ENCODE results near the gene RPL35.

RPL35 gene

DNA sequence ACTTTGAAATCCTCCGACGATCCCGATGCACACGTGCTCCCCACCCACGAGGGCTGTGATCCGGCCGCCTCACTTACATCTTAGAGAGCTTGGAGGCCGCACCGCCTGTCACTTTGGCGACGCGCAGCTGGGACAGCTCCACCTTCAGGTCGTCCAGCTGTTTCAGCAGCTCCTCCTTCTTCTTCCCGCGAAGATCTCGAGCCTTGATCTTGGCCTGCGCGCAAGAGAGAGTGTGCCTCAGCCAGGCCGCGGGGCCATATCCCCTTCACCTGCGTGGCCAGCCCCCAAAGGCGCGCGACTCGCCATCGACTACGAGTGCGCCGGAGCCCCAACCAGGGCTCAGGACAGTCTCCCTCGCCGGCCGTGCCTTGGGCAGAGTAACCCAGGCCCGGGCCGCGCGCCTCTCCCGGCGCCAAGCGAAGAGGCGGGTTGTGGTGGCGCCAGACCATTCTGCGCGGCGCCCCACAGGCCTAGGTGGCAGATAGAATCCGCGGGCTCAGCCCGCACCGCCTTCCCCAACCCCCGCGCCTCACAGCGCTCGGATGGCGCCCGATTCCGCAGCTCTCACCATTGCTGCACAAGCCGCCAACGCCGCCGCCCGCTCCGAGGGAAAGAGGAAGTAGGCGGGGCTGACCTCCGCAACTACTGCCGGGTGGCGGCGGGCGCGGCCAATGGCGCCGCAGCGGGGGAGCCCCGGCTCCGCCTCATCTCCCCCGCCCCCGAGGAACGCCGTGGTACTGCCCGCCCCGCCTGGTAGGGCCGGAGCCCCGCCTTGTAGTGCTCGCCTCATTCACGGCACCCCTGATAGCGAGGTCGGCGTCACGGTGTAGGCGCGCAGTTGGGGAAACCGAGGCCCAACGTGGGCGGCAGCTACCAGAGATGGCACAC, at the start of gene RPL35, which contains the start of gene ARPC5L:
TSS of gene RPL35 (minus strand) at position 616 of the 888 bp plus-strand sequence. CDS start at position 571, 45 bp downstream.
TSS of gene ARPC5L (plus strand) at position 789 of the 888 bp plus-strand sequence. CDS start 7,161 bp downstream, outside the sequence.
- peak; percentile 94 for DNase-seq

DNA sequence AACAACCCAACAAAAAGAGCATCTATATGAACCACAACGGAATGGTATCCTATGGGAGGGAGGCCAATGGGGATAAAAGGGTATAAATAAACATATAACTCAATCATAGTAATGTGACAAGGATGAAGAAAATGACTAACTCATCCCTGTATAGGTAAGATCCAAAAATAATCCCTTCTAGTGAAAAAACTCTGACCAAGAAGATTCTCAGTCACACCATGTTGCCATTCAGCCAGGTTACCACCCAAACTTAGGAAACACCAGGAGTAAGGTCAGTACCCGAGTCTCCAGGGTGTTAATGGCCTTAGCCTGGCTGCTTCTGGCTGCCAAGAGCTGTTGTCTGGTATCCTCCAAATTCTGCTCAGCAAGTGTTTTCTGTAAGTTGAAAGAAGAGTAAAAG, 46.3 kb upstream of the RPL35 start:
- no peak for DNase-seq

DNA sequence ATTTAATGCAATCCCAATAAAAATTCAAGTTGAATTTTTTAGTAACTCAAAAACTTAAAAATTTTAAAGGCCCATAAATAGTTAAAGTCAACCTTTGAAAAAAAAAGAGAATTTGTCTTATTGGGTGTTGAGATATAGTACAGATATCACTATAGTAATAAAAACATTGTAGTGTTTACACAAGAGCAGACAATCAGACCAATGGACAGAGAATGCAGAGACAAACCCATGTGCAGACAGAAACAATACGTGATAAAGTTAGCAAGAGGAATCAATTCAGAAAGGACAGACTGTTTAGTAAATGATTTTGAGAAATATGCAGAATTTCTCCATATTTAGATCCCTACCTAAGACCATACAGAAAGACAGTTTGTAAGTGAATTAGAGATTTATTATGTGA, 45.2 kb upstream of the RPL35 start:
- DNase-seq: no peak

DNA sequence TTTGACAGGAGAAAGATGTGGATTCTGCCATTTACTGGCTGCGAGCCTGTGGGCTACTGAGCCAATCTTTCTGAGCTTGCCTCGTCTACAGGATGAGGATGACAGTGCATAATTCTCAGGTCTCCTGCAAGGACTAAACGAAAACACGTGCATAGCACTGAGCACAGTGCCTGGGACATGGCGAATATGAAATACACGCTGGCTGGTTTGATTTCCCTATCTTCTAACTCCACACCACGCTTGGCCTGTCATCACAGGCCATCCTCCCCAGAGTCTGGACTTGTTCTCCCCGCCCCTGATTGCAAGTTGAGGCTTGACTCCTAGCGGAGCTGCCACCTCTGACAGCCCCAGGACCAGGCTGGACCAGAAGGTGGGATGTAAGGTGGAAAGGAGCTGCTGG, 38.1 kb upstream of the RPL35 start:
- DNase-seq: no peak

GRCh38 chr9:124897570-124898460, 36.1 kb upstream of the RPL35 start:
- DNase-seq: no peak

DNA sequence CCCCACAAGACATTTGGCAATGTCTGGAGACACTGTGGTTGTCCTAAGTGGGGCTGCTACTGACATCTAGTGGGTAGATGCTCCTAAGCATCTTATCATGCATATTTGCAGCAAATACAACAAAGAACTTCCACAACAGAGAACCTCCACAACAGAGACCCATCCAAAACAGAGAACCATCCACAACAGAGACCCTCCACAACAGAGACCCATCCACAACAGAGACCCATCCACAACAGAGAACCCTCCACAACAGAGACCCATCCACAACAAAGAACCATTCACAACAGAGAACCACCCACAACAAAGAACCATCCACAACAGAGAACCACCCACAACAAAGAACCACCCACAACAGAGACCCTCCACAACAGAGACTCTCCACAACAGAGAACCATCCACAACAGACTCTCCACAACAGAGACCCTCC, 33.0 kb upstream of the RPL35 start:
- DNase-seq: peak; percentile 13

- DNase-seq: no peak
Measured at GRCh38 chr9:124894035-124894740, 32.4 kb upstream of the RPL35 start.

- DNase-seq: no peak
Measured at GRCh38 chr9:124890179-124890578, 28.4 kb upstream of the RPL35 start.

DNA sequence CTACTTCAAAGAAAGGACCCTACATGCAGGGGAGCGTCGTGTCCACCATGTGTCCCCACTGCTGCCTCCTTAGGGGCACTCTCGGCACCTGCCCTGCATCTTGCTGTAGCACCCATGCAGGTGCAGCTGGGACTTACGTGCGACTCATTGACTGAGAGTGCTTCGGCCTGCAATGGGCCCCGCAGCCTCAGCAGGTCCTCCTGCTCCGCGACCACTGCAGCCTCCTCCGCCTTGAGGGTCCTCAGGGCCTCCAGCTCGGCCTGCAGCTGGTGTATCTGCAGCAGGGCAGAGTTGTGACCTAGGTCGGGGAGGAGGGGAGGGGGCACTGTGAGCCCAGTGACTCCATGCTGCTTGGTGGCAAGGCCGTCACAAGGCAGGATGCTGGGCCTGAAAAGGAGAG, 27.2 kb upstream of the RPL35 start:
- no peak for DNase-seq

DNA sequence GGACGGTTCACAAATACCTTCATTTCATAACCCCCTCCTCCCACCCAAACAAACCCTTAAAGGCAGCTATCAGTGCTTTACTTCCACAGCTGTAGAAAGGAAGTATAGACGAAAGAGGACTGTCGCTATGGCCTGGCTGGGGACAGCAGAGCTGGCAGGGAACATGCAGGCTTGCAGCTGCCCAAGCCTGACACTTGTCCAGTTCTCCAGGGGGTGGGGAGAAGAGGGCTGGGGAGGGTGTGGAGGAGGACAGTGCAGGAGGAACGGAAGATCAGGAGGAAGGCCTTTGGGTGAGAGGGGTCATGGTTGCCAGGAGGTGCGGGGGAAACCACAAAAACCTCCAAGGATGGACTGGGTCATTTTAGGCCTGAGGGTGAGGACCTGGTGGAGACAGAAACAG, 26.1 kb upstream of the RPL35 start:
- no peak for DNase-seq

DNA sequence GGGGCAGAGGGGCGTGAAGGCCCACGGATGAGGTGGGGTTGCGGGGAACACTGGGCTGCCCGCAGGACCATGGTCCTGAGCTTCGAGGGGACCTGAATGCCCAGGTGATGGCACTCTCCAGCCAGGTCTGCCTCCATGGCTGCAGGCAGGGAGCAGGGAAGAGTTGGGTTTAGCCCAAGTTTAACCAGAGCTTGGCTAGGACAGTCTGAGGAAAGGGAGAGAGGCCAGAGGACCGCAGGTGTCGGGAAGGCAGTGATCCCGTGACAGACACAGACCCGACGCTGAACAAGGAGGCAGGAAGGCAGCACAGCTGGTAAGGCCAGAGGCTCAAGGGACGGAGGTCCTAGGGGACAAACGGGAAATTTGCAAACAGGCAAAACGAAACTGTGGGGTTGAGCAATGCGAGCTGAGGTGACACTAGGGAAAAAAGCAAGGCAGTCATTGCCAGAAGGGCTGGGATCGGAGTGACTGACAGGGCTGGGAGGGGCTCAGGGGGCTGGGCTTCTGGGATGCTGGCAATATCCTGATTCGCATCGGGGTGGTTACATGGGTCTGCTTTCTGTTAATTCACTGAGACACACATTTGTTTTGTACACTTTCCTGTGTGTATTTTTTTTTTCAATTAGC, 25.2 kb upstream of the RPL35 start:
- no peak for DNase-seq

GRCh38 chr9:124886461-124886860, 24.7 kb upstream of the RPL35 start:
- no peak for DNase-seq

DNA sequence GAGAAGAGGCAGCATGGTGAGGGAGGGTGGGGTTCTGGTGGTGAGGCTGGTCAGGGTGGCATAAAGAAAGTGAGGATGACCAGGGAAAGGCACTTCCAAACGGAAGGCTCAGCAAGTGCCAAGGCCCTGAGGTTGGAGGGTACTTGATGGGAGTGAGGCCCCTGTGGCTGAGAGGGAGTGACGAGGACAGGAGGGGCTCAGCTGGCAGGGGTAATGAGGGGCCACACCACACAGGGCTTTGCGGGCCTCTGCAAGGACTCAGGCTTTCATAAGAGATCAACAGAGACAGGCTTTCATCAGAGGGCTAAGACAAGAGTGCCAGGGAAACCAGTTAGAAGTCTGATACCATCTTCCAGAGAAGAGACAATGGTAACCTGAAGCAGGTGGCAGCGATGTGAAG, 23.8 kb upstream of the RPL35 start:
- DNase-seq: no peak

GRCh38 chr9:124884376-124884775, 22.6 kb upstream of the RPL35 start:
- DNase-seq: no peak

GRCh38 chr9:124882231-124882630, 20.5 kb upstream of the RPL35 start:
- DNase-seq: no peak

- no peak for DNase-seq
Measured at GRCh38 chr9:124881138-124881743, 19.5 kb upstream of the RPL35 start.

DNA sequence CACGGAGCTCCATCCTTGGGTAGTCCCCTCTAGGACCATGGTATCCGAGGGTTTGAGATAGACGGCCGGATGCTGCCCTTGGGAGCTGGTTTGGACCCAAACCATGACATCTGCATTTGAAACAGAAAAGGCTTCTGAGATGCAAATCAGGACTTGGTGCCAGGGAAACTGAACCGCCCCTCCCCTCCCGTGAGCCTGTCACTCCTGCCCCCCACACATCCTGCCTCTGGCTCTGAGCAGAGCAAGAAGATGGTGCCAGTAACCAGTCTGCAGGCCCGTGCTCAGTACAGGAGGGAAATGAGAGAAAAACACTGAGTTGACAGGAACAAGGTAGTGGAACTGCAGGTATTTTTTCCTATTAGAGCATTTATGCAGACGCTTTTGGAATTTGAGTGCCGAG, 18.7 kb upstream of the RPL35 start:
- DNase-seq: no peak

DNA sequence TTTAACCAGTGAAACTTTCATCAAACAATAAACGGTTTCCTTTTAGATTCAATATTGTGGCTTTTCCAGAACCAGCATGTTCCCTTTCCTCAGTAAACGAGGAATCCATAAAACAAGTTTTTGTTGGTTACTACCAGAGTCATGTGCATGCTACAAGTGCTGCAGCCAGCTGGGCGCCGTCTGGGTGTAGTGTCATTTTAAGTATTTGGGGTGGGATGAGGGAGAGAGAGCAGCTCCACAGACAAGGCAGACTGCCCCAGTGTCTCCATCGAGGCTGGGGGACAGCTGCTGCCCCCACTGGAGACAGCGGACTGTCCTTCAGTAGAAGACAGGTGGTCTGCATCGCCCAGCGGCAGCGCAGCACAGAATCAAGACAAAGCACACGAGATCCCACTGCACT, 17.5 kb upstream of the RPL35 start:
- no peak for DNase-seq

GRCh38 chr9:124878518-124878917, 16.8 kb upstream of the RPL35 start:
- no peak for DNase-seq

GRCh38 chr9:124878021-124878420, 16.3 kb upstream of the RPL35 start:
- DNase-seq: no peak

DNA sequence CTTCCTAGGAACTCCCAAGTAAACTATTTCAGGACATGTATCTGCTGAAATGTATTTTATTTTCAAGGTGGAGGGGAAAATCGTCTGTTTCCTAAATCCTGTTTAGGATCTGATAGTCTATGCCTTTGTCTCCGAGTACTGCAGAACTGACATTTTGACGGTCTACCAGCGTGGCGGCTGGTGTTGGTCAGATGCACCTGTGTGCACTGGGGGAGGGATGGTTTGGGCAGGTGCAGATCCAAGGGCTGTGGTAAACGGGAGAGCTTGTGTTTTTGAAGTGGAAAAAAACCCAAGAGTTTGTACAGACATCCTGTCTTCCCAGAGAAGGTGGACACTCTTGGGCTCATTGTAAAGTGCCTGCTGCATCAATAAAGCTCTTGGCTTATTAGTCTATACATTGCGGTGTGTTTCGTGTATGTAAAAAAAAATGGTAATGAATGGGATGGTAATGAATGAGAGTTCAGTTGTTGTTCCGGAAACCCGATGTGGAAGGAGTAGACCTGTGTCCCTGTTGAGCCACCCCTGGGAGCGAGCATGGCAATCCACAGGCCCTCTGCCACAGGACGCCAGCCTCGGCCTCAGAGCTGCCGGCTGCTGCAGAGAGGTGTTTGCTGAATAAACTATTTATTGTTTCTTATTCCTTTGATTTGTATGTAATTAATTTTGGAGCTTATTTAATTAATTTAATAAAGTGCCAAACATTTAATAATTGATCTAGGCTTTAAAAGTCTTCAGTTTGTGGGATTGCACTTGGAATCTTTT, 15.4 kb upstream of the RPL35 start:
- no peak for DNase-seq
